ENCODE data around the gene PDSS2. TPM values are rescaled to one million over a fixed set of nuclear protein-coding genes. Genes with fewer than 3 reads are reported as not detected.
A peak's percentile ranks its signal among the peaks of the same experiment; 100 is the strongest.

PDSS2 gene
- total and polyA plus RNA-seq, 2 of the 8 experiments (the other 6 are each of a cell fraction or from before 2014, with no cell fraction given), result 10.7 to 16.1 TPM

DNA sequence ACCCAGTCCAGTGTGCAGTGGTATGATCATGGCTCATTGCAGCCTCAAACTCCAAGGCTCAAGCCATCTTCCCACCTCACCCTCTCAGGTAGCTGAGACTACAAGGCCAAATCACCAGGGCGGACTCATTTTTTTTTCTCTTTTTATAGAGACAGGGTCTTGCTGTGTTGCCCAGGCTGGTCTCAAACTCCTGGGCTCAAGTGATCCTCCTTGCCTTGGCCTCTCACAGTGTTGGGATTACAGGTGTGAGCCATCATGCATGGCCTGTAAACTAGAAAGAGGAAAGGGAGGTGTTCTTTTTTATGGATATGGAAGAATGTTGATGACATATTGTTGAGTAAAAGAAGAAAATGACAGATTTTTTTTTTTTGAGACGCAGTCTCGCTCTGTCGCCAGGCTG is 339.0 kb downstream of the PDSS2 start:
- CTCF ChIA-PET (ENCODE audit: partially characterized antibody), result interaction anchor here (0.8 to 1.1 kb wide), 4 partner anchors 11 to 39 kb away, joined by 3 to 4 read pairs (median 3); no protein-coding TSS in a partner anchor
- H3K9me3 ChIP-seq (ENCODE audit: insufficient read depth in 2 of 2, low read depth in 1 of 2, low read length in 1 of 2), result no peaks in the 10 kb centered on the region
- FAIRE-seq (no peak), DNase-seq (ENCODE audit: low read depth in 1 of 2, low spot score in 2 of 2) (no peak)
- POLR2A ChIA-PET (ENCODE audit: partially characterized antibody), result interaction anchor here (0.5 kb wide), 1 partner anchor 138 kb away, joined by 3 read pairs; no protein-coding TSS in a partner anchor
- no peak overlapping the region for H3K4ac ChIP-seq (replicated peaks; ENCODE audit: insufficient read length, low read depth, low read length)
- peak overlapping the region; percentile 84; the same call in 1 of the 2 replicates for H2BK12ac ChIP-seq (ENCODE audit: low read depth, low read length)
- no peak overlapping the region for H3K4me3 ChIP-seq (ENCODE audit: extremely low read depth in 1 of 4, insufficient read depth in 2 of 4, low read depth in 3 of 4, low read length in 4 of 4)
- no peaks in the 10 kb centered on the region for H4K20me1 ChIP-seq (replicated peaks in 1 of 2; ENCODE audit: control insufficient read depth in 1 of 2, insufficient read depth in 2 of 2, low read length in 2 of 2)
- no peaks in the 10 kb centered on the region for H3K79me2 ChIP-seq (ENCODE audit: control insufficient read depth in 1 of 2, insufficient read depth in 2 of 2, low read length in 2 of 2)
- H3K27me3 ChIP-seq (replicated peaks in 1 of 4; ENCODE audit: control insufficient read depth in 3 of 4, extremely low read depth in 1 of 4, insufficient read depth in 3 of 4, low read length in 3 of 4), result no peaks in the 10 kb centered on the region
- no peak overlapping the region for H2AFZ ChIP-seq (ENCODE audit: low read length)
- no peak overlapping the region for H2BK5ac ChIP-seq (ENCODE audit: low read depth, low read length)
- no peak overlapping the region for H3K9ac ChIP-seq (replicated peaks in 1 of 4; ENCODE audit: extremely low read depth in 1 of 4, low read depth in 3 of 4, low read length in 3 of 4)
- H4K91ac ChIP-seq (replicated peaks; ENCODE audit: insufficient read length, low read length), result no peak overlapping the region
- H3K56ac ChIP-seq (replicated peaks; ENCODE audit: insufficient read length, low read depth, low read length), result no peak overlapping the region
- H3K4me2 ChIP-seq (ENCODE audit: insufficient read depth in 1 of 2, low read depth in 2 of 2, low read length in 2 of 2), result no peak overlapping the region
- H3K23me2 ChIP-seq (ENCODE audit: low read depth, low read length), result peaks cover 7% of the 10 kb centered on the region
- H2BK120ac ChIP-seq (replicated peaks; ENCODE audit: low read depth, low read length), result no peak overlapping the region
- no peak overlapping the region for H3K27ac ChIP-seq (ENCODE audit: low read depth, low read length)
- H4K8ac ChIP-seq (ENCODE audit: extremely low read depth, insufficient read depth, low read length), result no peak overlapping the region
- H3K18ac ChIP-seq (ENCODE audit: extremely low read depth, low read length), result peak overlapping the region; percentile 55; the same call in 1 of the 2 replicates
- TF ChIP-seq EP300 (IDR thresholded peaks at IDR 0.05; ENCODE audit: borderline replicate concordance in 1 of 2, low read depth in 2 of 2, low read length in 2 of 2), result no peak
- no peak for TF ChIP-seq MAFK (IDR thresholded peaks at IDR 0.05; ENCODE audit: low read depth, low read length)
- no peak for TF ChIP-seq TAF7 (optimal IDR thresholded peaks at IDR 0.05; ENCODE audit: borderline replicate concordance, low read depth, low read length)
- no peak for TF ChIP-seq JUN (IDR thresholded peaks at IDR 0.05; ENCODE audit: low read depth, low read length)
- TF ChIP-seq POLR2A (IDR thresholded peaks at IDR 0.05; ENCODE audit: control extremely low read depth in 1 of 2, low read depth in 2 of 2, low read length in 2 of 2), result no peak
- TF ChIP-seq, protein P1, sequence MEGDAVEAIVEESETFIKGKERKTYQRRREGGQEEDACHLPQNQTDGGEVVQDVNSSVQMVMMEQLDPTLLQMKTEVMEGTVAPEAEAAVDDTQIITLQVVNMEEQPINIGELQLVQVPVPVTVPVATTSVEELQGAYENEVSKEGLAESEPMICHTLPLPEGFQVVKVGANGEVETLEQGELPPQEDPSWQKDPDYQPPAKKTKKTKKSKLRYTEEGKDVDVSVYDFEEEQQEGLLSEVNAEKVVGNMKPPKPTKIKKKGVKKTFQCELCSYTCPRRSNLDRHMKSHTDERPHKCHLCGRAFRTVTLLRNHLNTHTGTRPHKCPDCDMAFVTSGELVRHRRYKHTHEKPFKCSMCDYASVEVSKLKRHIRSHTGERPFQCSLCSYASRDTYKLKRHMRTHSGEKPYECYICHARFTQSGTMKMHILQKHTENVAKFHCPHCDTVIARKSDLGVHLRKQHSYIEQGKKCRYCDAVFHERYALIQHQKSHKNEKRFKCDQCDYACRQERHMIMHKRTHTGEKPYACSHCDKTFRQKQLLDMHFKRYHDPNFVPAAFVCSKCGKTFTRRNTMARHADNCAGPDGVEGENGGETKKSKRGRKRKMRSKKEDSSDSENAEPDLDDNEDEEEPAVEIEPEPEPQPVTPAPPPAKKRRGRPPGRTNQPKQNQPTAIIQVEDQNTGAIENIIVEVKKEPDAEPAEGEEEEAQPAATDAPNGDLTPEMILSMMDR (IDR thresholded peaks at IDR 0.05; ENCODE audit: control extremely low read depth in 1 of 3, insufficient read depth in 1 of 3, low read depth in 1 of 3, low read length in 3 of 3), result no peak
- TF ChIP-seq BRCA1 (IDR thresholded peaks at IDR 0.05; ENCODE audit: low read depth, low read length), result no peak
- no peak overlapping the region for H2BK15ac ChIP-seq (ENCODE audit: low read length)
- WGBS, 2 experiments (ENCODE audit: extremely low coverage in 1 of 2, insufficient coverage in 1 of 2, insufficient read length in 1 of 2, insufficient replicate concordance in 2 of 2, low coverage in 1 of 2, low lambda C conversion rate in 2 of 2, missing lambda C conversion rate in 1 of 2), result 87% methylated on average over 3 of the region's 4 CpGs; no CpG with 5 or more reads in 1 of the 2 experiments
- no peak overlapping the region for H4K5ac ChIP-seq (ENCODE audit: insufficient read length, low read depth, low read length)
- no peak overlapping the region for H3K23ac ChIP-seq (ENCODE audit: insufficient read length)
- H2AK5ac ChIP-seq (ENCODE audit: low read depth, low read length), result peak overlapping the region; percentile 60; the same call in 1 of the 2 replicates
- no peak overlapping the region for H3K14ac ChIP-seq (ENCODE audit: insufficient read length)
- no peaks in the 10 kb centered on the region for H3K36me3 ChIP-seq (ENCODE audit: control insufficient read depth in 2 of 4, insufficient read depth in 4 of 4, low read length in 3 of 4)
- peaks cover 8 to 18% (median 15%) of the 10 kb centered on the region in 4 experiments; a peak in 6 of 7 replicates for H3K4me1 ChIP-seq (replicated peaks in 1 of 4; ENCODE audit: control insufficient read depth in 3 of 4, insufficient read depth in 4 of 4, low read length in 3 of 4)
- H3K79me1 ChIP-seq (ENCODE audit: low read depth, low read length), result no peaks in the 10 kb centered on the region
- H2BK20ac ChIP-seq (ENCODE audit: low read length), result peak overlapping the region; percentile 99; the same call in 1 of the 2 replicates
